Measurements from ENCODE around the gene COPA. TPM values are rescaled to one million over a fixed set of nuclear protein-coding genes. Genes with fewer than 3 reads are reported as not detected.

COPA gene
- total RNA-seq, 4 donors from 2014 or later: 118 to 179 (median 155) TPM

- ATAC-seq (ENCODE audit: low FRiP score): no peak
- no peak for DNase-seq (ENCODE audit: low spot score)
- TF ChIP-seq CTCF (IDR thresholded peaks at IDR 0.05): no peak
These were observed 96.0 kb downstream of the COPA start for GRCh38 chr1:160247053-160247452.

GRCh38 chr1:160245434-160245833, 97.6 kb downstream of the COPA start:
- DNase-seq (ENCODE audit: low spot score): no peak
- no peak for ATAC-seq (ENCODE audit: low FRiP score)
- no peak for TF ChIP-seq CTCF (IDR thresholded peaks at IDR 0.05)

- ATAC-seq (ENCODE audit: low FRiP score) (no peak), DNase-seq (ENCODE audit: low spot score) (no peak)
- no peak for TF ChIP-seq CTCF (IDR thresholded peaks at IDR 0.05)
These were observed 98.8 kb downstream of the COPA start for GRCh38 chr1:160244209-160244608.

DNA sequence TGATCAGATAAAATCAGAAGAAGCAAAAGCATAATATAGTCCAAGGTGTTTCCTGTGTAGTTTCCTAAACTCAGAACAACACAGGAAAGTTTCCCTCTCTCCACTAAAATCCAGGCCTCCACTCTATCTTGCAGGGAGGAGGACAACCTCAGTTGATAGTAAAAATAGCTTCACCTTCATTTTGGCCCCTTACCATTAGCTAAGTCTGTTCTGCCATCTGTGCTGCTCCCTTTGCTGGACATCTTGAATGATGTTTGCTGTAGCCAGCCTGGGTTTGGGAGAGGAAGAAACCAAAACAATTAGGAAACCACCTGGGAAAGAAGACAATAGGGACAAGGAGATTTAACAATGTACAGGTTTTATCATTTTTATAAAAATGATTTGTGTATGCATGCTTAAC, 99.3 kb downstream of the COPA start:
- no peak for TF ChIP-seq CTCF (IDR thresholded peaks at IDR 0.05)
- no peak for DNase-seq (ENCODE audit: low spot score)
- no peak for ATAC-seq (ENCODE audit: low FRiP score)

DNA sequence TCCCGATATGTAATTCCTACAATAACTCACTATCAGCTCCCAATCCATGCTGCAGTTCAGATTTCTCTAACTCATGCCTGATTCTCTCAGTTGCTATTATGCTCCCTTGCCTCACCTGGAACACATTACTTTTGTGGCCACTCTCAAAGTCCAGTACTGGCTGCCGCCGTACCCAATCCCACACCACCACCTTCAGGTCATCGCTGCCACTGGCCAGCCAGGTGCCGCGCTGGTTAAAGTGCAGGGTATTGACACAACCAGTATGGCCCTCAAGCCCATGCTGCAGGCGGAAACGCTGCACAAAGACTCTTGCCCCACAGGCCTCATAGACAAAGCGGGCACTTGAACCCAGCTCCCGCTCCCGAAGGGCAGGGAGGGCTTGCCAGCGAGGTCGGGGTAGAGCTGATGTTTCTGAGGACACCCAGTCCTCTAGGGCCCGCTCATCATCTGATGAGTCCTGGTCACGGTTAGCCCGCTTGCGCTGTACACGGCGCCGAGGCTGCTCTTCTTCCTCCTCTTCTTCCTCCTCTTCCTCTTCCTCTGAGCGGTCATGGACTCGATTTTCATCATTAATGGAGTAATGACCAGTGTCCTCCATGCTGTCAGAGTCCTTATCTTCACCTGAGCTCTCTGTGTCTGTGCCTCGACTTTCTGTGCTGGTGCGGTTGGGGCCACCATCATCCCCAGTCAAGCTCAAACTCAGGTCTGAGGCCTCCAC, 103.3 kb downstream of the COPA start:
- ATAC-seq (ENCODE audit: low FRiP score) (no peak), DNase-seq (ENCODE audit: low spot score) (no peak)
- TF ChIP-seq CTCF (IDR thresholded peaks at IDR 0.05): no peak

Small RNA genes within 50 kb of the gene (small RNA-seq; reads per million reads assigned to genes)
- gene RF00019 (not detected), gene RNU4-42P (not detected)

Other genes starting within 250 kb of the COPA start
- 10 to 100 TPM; 17.5 to 20.5 (median 18.6) TPM for gene IGSF8, start 244.6 kb downstream of the COPA start, total RNA-seq
- 10 to 100 TPM; 45.5 to 91.1 (median 76.3) TPM for gene ATP1A2, start 227.5 kb downstream of the COPA start, total RNA-seq
- 1 to 10 TPM in 1 of 4 donors, under 1 TPM in 1, not detected in 2; 0.47 to 1.6 TPM for gene ATP1A4, start 191.6 kb downstream of the COPA start, total RNA-seq
- under 1 TPM in 2 of 4 donors, not detected in 2; 0.48 to 0.69 TPM for gene CASQ1, start 152.7 kb downstream of the COPA start, total RNA-seq
- 100 to 1,000 TPM in 3 of 4 donors, 10 to 100 TPM in 1; 89.1 to 214 (median 153) TPM for gene PEA15, start 137.9 kb downstream of the COPA start, total RNA-seq
- 100 to 1,000 TPM; 101 to 164 (median 134) TPM for gene DCAF8, start 80.7 kb downstream of the COPA start, total RNA-seq
- gene PEX19, start 58.1 kb downstream of the COPA start, total RNA-seq: 100 to 1,000 TPM in 2 of 4 donors, 10 to 100 TPM in 2; 66.7 to 117 (median 96.9) TPM
- gene NCSTN, start 133 bp upstream of the COPA start, total RNA-seq: 10 to 100 TPM; 60.9 to 82.9 (median 69.1) TPM
- under 1 TPM in 1 of 4 donors, not detected in 3; 0.46 TPM for gene NHLH1, start 23.8 kb upstream of the COPA start, total RNA-seq
- 1 to 10 TPM in 2 of 4 donors, under 1 TPM in 2; 0.36 to 2.0 (median 1.0) TPM for gene VANGL2, start 57.3 kb upstream of the COPA start, total RNA-seq
- 1 to 10 TPM; 1.5 to 4.9 (median 2.9) TPM for gene SLAMF6, start 180.0 kb upstream of the COPA start, total RNA-seq
- 10 to 100 TPM; 10.6 to 33.4 (median 13.8) TPM for gene CD84, start 236.2 kb upstream of the COPA start, total RNA-seq